GM21737 (cell line): ENCODE measurements around the gene BMPR1A.

Source experiments
- ATAC-seq: cut with Tn5 transposase; IDR thresholded peaks from one replicate; pipeline ENCODE4 v1.9.1; 2021; ENCODE audit warnings: mild to moderate bottlenecking, moderate library complexity; ENCODE audit not compliant: unreplicated experiment

BMPR1A gene

DNA sequence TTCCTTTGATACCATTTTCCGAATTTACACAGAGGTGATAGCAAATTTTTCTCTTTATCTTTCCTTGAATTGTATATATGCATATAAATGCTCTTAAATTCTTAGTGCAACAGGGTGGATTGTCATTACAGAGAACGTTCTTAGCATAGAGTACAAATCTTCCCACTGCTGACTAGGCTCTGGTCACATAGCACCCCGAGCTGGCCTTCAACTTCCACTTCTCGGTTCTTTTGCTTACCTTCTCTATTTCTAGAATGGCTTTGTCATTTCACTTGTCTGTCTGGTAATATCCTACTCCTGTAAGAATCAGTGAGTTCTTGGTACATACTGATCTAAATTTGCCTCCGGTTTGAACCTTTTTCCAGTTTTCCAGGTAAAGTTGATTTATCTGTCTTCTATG lies 225.3 kb downstream of the BMPR1A start:
- no peak for ATAC-seq
